Calu3 (cell line): Measurements from ENCODE around the gene ACAP3. TPM values are rescaled to one million over a fixed set of nuclear protein-coding genes. Genes with fewer than 3 reads are reported as not detected.

Source experiments
- BruUV-seq: library from RNA; stranded (reverse); fragments of 400-500 nt; replicated peaks from 2 replicates; lab custom pipeline; 2021; lab: Mats Ljungman, UMichigan
- CTCF ChIA-PET: fragments of 300-600 bp; sonication (Branson Sonifier 250); formaldehyde crosslinking; loops from one replicate; lab custom pipeline; 2022; ENCODE audit warnings: antibody characterized with exemption; lab: Charles Lee
- DNase-seq: peaks from one replicate; pipeline ENCODE4 v3.0.0; 2022
- H3K27ac Mint-ChIP-seq: one replicate; pipeline ENCODE4 v1.8.0; 2022; ENCODE audit warnings: mixed read lengths; ENCODE audit not compliant: unreplicated experiment
- H3K27me3 Mint-ChIP-seq: one replicate; pipeline ENCODE4 v1.8.0; 2022; ENCODE audit warnings: mixed read lengths; ENCODE audit not compliant: unreplicated experiment
- H3K36me3 Mint-ChIP-seq: one replicate; pipeline ENCODE4 v1.8.0; 2022; ENCODE audit warnings: mild to moderate bottlenecking, moderate library complexity, mixed read lengths; ENCODE audit not compliant: insufficient read depth, unreplicated experiment
- H3K4me1 Mint-ChIP-seq: one replicate; pipeline ENCODE4 v1.8.0; 2022; ENCODE audit warnings: mild to moderate bottlenecking, low read depth, mixed read lengths; ENCODE audit not compliant: unreplicated experiment
- H3K4me3 Mint-ChIP-seq: one replicate; pipeline ENCODE4 v1.8.0; 2022; ENCODE audit warnings: mild to moderate bottlenecking, low read depth, moderate library complexity, mixed read lengths; ENCODE audit not compliant: unreplicated experiment
- H3K9me3 Mint-ChIP-seq: one replicate; pipeline ENCODE4 v1.8.0; 2022; ENCODE audit warnings: low read depth, mixed read lengths; ENCODE audit not compliant: unreplicated experiment
- intact Hi-C: fragments of 100-400 bp; cut with micrococcal nuclease; formaldehyde crosslinking; loops from one replicate; pipeline ENCODE4 v1.10.0; 2022; ENCODE audit not compliant: unreplicated experiment
- total RNA-seq: library from RNA; stranded (reverse); gene quantifications from 2 replicates; pipeline ENCODE4 v1.2.3, GENCODE V29; 2022
- TF ChIP-seq, protein P1 (sequence below): fragments of 200-600 bp; IDR thresholded peaks from one replicate; pipeline ENCODE4 v1.8.0; 2022; ENCODE audit warnings: antibody characterized with exemption; ENCODE audit not compliant: unreplicated experiment

The ACAP3 gene
- total RNA-seq, 1 experiment from 2014 or later: 41.1 TPM

DNA sequence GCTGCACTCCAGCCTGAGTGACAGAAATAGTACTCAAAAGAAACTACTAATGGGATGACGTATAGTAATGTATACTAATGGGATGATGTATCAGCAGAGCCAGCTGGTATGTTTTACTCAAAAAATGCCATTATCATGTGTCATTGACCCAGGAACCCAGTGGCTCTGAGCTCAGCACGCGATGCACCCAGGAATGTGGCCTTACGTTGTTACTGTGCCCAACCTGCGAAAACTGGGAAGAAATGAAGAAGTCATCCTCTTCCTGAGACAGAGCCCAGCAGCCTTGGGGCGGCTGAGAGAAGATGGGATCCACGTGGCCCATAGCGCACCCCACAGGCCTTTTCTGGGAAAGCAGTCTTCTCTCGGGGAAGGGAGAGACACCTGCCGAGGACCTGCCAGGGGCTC lies 42.9 kb downstream of the ACAP3 start:
- no TSS peak for BruUV-seq
- TF ChIP-seq, protein P1, sequence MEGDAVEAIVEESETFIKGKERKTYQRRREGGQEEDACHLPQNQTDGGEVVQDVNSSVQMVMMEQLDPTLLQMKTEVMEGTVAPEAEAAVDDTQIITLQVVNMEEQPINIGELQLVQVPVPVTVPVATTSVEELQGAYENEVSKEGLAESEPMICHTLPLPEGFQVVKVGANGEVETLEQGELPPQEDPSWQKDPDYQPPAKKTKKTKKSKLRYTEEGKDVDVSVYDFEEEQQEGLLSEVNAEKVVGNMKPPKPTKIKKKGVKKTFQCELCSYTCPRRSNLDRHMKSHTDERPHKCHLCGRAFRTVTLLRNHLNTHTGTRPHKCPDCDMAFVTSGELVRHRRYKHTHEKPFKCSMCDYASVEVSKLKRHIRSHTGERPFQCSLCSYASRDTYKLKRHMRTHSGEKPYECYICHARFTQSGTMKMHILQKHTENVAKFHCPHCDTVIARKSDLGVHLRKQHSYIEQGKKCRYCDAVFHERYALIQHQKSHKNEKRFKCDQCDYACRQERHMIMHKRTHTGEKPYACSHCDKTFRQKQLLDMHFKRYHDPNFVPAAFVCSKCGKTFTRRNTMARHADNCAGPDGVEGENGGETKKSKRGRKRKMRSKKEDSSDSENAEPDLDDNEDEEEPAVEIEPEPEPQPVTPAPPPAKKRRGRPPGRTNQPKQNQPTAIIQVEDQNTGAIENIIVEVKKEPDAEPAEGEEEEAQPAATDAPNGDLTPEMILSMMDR: no peak
- no peak for DNase-seq
- CTCF ChIA-PET: no interaction called here
- Mint-ChIP-seq H3K27me3 (no peaks in the 10 kb centered on the region), H3K4me3 (no peak overlapping the region), H3K27ac (no peak overlapping the region), H3K9me3 (no peaks in the 10 kb centered on the region), H3K4me1 (no peaks in the 10 kb centered on the region), H3K36me3 (peaks cover 35% of the 10 kb centered on the region)
- intact Hi-C loops: no loop called here

- DNase-seq: no peak
- H3K4me3 Mint-ChIP-seq: no peak overlapping the region
- no peaks in the 10 kb centered on the region for H3K9me3 Mint-ChIP-seq
- intact Hi-C loops: no loop called here
- H3K27me3 Mint-ChIP-seq: no peaks in the 10 kb centered on the region
- H3K36me3 Mint-ChIP-seq: peaks cover 37% of the 10 kb centered on the region
- no TSS peak for BruUV-seq
- H3K27ac Mint-ChIP-seq: no peak overlapping the region
- TF ChIP-seq, protein P1: no peak
- H3K4me1 Mint-ChIP-seq: no peaks in the 10 kb centered on the region
- CTCF ChIA-PET: no interaction called here
These were observed 43.7 kb downstream of the ACAP3 start for GRCh38 chr1:1264026-1264425.

DNA sequence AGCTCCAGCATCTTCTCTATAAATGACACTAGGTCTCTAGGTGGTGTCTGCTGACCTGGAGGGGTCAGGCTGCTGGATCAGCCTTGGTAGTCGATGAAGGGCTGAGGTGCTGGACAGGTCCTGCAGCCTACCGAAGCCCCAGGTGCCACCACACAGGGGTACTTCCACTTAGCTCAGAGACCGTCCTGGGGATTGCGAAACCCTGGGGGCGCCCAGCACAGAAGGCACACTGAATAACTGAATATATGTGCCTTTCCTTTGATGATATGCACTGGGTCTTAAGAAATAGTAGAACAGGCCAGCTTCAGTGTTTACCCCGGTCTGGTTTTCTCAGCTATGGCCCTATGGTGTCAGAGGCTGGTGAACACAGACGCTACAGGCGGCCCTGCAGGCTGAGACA lies 45.0 kb downstream of the ACAP3 start:
- CTCF ChIA-PET: no interaction called here
- Mint-ChIP-seq H3K4me3 (no peak overlapping the region), H3K4me1 (no peaks in the 10 kb centered on the region), H3K27ac (no peak overlapping the region), H3K36me3 (peaks cover 40% of the 10 kb centered on the region), H3K27me3 (no peaks in the 10 kb centered on the region), H3K9me3 (no peaks in the 10 kb centered on the region)
- no TSS peak for BruUV-seq
- TF ChIP-seq, protein P1: no peak
- DNase-seq: no peak
- intact Hi-C loops: no loop called here

GRCh38 chr1:1262071-1262470 lies 45.7 kb downstream of the ACAP3 start:
- DNase-seq: no peak
- Mint-ChIP-seq H3K27ac (no peak overlapping the region), H3K9me3 (no peaks in the 10 kb centered on the region), H3K4me3 (no peak overlapping the region), H3K27me3 (no peaks in the 10 kb centered on the region), H3K36me3 (peaks cover 40% of the 10 kb centered on the region), H3K4me1 (no peaks in the 10 kb centered on the region)
- CTCF ChIA-PET: no interaction called here
- TF ChIP-seq, protein P1: no peak
- intact Hi-C loops: no loop called here
- BruUV-seq: no TSS peak
